Femur (tissue), 1 donor: ENCODE results near the gene SMAGP.
"Not testable (repeated sequence)": the region's sequence is repeated elsewhere in the genome, so short reads cannot be mapped to it uniquely, and the experiment has no call there.

Experiments
- DNase-seq: peaks from one replicate; pipeline ENCODE4 v3.0.0-alpha.2; 2017

SMAGP gene, protein sequence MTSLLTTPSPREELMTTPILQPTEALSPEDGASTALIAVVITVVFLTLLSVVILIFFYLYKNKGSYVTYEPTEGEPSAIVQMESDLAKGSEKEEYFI

DNA sequence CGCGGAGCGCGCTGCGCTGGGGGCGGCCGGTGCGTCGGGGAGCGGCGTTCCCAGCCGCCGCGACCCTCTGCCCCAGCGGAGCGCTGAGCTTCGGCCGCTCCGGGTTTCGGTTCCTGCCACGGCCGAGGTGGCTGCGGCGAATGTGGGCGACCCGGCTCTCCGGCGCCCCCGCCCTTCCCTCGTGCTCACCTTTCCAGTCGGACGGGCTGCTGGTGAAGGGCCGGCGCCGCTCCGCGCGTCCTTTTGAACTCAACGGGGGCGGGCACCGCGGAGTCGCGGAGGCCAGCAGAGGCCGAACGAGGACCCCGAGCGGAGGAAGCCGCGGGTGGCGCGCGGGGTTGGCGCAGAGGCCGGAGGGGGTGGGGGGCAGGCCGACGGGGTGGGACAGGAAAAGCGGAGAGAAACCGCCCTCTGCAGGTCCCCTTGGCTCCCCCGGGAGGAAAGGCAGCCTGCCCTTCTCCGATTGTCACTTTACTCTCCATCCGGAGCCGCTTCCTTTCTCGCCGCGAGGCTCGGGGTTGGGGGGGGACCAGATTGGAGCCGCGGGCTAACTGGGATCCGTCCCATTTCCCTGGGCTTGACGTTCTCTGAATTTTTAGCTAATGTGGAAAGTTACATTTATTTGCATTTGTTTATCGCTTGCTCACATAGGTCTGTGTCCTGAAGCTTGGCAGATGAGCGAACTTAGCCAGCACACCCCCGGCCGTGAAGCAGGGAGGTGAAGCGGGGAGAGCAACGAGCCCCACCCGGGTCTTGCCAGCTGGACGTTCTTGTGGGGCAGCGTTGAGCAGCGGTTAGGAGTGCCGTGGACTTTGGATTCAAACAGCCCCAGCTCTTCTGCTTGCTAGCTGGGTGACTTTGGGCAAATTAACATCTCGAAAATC is at the start of gene SMAGP:
SMAGP (minus strand) TSS at position 349 of the 884 bp plus-strand sequence. CDS start 1,137 bp downstream, outside the sequence.
- DNase-seq = peak; percentile 65

DNA sequence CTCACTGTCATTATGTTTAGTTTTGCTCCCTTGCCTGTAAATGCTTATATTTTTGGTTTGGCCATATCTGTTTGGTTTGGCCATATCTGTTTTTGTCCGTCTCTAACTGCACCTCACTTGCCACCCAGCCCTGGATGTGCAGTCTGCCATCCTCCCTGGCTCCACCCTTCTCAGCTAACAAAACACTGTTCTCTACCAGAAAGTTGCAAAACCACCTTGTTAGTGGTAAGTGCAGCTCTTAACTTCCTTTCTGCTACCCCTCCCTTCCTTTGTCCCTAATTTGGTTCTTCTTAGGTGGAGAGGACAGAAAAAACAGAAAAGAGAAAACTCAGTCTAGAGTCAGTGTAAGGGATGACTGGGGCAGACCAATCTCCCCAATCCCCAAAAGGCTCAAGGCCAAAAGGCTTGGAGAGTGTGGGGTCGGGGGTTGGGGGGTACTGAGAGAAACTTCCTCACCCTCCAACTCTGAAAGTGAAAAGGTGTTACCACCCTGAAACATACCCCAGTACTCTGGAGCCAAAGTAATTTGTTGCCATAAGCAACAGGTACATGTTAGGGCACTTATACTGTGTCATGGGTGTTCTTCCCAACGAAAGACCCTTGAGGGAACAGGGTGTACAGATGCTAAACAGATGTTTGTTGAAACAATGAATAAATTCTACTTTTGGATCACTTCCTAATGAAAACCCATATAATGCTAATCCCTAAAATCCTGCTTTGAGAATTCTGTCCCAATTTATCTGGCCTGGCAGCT is 48.8 kb upstream of the SMAGP start:
- no peak for DNase-seq

DNA sequence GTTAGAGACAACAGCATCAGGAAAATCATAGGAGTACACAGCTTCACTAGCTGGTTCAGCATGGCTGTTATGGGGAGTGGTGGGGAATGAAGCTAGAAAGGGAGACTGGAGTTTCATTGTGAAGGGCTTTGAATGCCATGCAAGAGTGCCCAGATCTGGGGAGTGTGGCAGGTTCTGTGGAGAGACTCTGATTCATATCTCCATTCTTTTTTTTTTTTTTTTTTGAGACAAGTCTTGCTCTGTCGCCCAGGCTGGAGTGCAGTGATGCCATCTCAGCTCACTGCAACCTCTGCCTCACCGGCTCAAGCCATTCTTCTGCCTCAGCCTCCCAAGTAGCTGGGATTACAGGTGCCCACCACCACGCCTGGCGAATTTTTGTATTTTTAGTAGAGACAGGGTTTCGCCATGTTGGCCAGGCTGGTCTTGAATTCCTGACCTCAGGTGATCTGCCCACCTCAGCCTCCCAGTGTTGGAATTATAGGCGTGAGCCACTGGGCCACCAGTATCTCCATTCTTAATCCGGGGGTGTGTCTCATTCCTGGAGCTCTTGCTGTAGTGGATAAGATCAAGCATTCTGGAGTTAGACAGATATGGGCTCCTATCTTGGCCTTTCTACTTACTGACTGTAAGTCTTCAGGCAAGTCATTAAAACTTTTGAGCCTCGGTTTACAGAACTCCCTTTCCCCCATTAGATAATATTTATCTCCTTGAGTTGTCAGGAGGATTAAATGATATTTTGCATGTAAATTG is 48.0 kb upstream of the SMAGP start:
- DNase-seq = not testable (repeated sequence)

DNA sequence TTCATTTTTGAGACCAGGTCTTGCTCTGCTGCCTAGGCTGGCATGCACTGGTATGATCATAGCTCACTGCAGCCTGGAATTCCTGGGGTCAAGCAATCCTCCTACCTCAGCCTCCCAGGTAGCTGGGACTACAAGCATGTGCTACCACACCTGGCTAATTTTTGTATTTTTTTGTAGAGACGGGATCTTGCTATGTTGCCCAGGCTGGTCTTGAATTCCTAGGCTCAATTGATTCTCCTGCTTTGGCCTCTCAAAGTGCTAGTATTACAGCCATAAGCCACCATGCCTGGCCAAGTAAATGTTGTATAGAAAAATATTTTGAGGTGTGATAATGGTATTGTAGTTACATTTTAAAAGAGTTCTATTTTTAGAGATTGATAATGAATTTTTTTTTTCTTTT is 41.2 kb upstream of the SMAGP start:
- no peak for DNase-seq

DNA sequence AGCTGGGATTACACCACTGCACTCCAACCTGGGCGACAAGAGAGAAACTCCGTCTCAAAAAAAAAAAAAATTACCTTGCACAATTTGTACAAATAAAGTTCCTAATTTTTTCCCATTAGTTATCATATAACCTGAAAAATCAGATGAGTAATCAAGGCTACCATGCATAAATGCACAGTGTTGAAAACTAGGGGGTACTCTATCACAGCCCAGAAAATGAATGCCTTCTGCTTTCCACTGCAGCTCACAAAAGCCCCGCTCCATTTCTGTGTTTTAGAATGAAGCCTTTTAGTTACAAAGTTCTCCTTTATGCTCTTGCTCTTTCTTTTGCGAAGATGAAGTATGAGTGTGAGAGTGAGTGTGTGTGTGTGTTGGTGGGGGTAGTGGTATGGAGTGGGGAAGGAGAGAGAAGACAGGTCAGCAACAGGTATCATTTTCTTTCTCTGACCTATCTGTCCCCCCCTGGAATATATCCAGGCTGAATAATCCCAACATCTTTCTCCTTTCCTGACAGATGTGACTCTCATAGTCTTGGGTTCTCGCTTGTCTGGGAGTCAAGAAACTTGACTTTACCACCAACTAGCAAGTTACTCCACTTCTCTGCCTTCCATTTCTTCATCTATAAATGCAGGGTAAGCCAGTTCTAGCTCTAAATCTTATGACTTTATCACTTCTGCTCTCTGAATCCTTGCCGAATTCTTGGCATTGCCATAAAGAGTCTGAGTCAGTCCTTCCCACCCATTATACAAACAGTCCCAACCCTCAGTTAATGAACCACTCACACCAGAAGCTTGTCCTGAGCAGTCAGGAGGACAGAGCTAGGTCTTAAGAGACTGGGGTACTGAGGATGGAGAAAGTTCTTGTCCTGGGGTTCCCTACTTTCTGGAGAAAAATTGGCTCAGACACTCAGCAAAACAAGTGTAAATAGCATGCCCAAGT is 37.7 kb upstream of the SMAGP start:
- DNase-seq = no peak

DNA sequence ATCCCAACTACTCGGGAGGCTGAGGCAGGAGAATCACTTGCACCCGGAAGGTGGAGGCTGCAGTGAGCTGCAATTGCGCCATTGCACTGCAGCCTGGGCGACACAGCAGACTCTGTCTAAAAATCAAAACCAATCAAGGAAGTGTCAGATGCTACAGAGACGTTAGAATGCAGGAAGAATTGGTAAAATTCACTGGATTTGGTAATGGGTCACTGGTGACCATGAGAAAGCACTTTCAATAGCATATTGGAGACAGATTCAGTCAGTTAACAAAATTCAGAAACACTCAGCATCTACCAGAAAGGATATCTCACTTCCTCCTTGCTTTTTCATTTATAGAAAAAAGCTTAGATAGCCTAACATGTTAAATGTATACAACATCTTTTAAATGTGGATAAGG is 36.3 kb upstream of the SMAGP start:
- no peak for DNase-seq

DNA sequence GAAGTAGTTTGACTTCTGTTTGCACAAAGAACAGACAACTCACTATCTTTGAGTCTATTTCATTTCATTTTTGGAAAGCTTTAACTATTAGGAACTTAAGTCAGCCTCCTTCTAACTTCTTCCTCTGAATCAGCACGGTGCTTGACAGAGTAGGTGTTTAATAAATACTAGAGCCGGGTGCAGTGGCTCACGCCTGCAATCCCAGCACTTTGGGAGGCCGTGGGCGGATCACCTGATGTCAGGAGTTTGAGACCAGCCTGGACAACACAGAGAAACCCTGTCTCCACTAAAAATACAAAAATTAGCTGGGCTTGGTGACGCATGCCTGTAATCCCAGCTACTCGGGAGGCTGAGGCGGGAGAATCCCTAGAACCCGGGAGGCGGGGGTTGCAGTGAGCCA is 30.6 kb upstream of the SMAGP start:
- not testable (repeated sequence) for DNase-seq

DNA sequence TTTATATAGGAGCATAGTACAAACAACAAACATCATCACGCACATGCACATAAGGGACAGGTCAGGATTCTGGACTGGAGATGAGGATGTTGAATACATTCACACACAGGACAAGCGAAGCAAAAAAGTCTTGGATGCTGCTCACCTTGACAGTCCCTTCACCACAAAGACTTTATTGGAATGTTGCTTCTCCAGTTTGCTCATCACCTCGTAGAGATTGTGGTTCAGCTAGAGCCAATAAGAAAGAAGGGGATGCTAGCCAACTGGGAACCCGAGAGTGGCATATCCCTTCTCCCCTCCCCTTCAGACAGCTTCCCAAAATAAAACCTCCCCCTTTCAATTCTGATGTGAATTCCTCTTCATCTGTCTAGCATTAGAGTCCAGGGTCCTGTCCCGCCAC is 25.4 kb upstream of the SMAGP start:
- no peak for DNase-seq

DNA sequence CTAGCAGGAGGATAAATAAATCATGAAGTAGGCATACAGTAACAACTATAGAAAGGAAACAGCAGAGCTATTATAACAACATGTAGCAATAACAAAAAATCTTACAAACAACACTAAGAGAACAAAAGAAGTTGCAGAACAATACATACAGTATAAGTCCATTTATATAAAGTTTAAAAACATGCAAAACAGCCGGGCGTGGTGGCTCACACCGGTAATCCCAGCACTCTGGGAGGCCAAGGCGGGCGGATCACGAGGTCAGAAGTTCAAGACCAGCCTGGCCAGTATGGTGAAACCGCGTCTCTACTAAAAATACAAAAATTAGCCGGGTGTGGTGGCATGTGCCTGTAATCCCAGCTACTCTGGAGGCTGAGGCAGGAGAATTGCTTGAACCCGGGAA is 23.9 kb upstream of the SMAGP start:
- DNase-seq = not testable (repeated sequence)

DNA sequence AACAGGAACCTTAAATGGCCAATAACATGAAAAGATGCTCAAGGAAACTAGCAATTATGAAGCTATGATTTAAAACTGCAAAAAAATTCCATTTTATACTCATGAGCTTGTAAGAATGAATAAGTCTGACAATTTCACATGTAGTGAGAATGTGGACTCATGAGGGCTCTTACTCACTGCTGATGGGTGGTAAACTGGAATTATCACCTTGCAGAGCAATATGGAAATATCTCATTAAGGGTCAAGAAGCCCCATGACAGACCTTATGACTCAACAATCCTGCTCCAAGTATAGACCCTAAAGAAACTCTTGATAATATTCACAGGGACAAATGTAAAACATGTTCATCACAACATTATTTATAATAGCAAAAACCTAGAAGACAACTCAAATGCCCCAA is 23.5 kb upstream of the SMAGP start:
- DNase-seq = no peak

DNA sequence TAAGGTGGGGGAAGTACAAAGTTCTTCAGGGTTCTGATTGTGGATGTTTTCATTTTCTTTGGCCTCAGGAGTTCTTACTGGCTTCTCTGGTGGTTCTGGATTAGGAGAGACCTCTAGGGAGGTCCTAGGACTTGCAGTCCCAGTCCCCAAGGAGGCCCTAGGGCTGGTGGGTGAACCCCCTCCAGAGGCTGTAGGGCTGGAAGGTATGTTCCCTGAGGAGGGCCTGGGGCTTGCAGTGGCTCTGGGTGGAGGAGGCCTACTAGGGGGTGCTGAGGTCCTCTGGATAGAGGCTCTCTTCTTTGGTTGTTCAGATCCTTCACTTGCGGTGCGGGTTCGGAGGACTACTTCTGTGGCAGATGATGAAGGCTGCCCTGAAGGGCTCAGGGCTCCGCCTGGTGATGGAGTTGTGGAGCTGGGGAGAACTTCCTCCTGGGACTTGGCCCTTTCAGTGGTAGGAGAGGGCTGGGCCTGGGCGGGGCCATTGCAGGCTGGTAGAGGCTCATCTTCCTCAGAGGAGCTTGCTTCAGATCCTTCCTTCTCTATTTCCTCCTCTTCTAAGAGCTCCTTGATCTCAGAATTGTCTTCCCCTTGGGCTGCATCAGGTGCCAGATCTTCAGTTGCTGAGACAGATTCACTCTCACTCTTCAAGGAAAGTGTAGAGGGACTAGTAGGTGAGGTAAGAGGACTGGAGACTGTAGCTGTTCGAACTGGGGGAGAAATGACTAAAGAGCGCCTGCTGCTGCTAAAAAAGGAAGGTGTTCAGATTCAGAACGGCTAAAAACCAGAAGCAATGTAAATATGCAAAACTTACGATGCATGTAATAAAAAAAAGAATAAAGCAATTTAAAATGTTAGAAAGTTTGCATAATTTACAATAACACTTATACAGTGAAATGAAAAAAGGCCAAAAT is 21.6 kb upstream of the SMAGP start:
- peak; percentile 39 for DNase-seq

DNA sequence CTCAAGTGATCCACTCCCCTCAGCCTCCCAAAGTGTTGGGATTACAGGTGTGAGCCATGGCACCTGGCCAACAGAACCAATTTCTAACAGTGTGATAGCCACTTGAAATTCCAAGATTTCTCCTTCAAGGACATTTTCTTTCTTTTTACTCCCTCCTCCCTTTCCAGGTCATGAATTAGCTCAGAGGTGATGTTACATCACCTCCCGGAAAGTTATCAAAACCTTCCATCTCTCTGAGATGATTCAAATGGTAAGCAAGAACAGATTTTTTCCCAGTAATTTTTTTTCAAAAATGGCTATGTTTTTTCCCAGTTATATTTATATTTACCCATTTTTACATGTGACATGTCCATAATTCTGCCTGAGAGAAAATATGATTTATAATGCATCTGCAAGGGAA is 15.6 kb upstream of the SMAGP start:
- DNase-seq = no peak

DNA sequence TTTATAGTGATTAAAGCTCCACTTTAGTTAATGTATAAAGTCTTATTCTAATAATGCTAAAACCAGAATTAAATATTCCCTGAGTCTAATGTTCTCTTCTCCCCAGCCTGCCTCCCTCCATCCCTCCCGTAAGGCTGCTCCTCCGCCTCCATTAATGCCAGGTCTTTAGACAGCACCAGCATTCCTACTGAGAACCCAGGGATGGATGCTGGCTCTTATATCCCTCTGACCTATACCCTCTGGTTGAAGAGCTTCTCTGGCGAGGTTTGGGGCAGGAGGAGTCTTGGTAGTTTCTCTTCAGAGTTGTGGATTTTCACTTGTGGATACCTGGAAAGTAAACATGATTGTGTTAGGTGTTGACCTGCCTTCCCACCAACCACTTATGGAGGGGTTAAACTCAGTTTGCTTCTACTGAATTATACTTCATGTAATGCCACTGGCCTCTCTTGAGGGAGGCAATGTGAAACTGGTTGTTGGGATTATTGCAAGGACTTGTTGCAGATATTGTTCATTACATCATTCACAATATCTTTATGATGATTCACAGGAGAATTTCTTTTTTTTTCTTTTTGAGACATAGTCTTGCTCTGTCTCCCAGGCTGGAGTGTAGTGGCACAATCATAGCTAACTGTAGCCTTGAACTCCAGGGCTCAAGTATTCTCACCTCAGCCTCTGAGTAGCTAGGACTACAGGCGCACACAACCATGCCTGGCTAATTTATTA is 11.1 kb upstream of the SMAGP start:
- no peak for DNase-seq

DNA sequence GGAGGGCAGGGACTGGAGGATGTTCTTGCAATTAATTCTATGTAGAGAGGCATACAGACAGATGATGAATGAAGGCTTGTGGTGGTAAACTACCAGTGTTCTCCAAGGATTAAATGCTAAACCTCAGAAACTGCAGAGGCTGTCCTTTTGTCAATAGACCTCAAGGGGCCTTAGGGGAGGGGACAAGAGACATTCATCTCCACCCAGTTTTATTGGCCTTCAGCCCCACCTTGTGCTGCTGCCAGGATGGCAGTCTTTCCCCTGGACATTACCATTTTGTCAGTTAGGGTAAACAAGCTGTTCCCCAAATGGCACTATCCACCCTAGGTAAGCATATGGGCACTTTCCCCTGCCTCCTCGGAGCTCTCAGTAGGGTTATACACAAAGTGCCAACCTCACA is 4.9 kb upstream of the SMAGP start:
- DNase-seq = no peak

DNA sequence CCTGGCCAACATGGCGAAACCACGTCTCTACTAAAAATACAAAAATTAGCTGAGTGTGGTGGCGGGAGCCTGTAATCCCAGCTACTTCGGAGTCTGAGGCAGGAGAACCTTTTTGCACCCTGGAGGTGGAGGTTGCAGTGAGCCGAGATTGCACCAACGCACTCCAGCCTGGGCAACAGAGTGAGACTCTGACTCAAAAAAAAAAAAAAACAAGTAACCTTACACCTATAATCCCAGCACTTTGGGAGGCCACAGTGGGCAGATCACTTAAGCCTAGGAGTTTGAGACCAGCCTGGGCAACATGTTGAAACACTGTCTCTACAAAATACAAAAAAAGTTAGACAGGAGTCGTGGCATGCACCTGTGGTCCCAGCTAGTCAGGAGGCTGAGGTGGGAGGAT is 2.6 kb upstream of the SMAGP start:
- DNase-seq = not testable (repeated sequence)

DNA sequence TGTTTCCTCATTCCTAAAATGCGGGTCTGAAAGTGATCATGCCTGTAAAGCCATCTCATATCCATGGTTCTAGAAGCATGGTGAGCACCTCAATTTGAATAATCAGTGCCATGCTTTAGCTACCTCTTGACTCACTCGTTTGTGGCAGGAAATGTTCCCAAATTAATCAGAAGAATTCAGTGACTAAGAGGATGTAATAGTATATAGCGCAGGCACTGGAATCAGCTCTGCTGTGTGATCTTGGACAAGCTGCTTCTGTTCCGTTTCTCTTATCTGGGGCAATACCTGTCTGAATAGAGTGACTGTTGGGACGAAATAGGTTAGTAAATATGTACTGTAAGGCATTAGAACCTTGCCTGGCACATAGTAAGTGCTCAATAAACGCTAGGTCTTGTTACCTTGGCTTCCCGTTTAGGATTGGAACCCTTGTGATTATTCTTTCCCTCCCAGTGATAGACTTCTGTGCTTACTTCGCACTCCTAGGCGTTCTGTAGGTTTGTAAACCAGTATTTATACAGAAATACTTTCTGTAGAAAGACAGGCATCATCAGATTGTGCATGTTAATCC is 820 bp upstream of the SMAGP start:
- DNase-seq = no peak

DNA sequence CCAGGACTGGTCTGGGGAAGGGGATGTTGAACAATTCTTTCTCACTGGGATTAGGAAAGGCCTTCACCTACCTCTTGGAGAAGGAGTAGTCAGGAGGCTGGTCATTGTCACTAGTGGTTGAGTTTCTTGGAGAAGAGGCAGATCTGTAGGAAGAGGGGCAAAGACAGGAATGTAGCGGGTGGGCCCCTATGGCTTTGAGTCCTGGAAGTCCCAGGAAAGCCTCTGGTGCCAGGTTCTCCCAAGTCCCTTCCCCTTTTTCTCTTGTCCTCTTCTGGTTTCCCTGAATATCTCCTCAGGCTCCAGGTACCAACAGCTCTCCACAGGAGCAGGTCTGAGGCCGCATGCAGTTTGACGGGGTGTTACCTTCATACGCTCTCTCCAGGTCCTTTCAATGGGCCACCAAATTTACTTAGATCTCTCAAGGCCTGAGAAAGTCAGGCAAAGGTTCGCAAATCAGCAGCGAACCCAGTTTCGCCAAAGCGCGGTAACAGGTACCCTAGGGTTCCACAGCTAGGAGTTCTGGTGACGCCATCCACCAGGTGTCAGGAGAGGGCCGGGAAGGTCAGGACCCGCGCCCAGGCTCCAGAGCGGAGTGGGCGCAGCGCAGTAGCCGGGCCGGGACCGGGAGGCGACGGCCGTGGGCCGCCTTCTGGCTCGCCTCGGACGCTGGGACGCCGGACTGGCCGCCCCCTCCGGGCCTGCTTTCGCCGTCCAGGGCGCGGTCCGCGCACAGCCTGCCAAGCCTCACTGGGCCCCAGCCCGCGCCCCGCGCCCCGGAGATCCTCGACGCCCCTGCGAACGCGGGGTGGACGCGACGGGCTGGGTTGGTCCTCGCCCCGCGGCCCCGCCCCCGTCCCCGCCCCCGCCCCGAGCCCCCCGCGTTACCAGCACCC is 795 bp downstream of the SMAGP start:
- DNase-seq = peak; percentile 49

DNA sequence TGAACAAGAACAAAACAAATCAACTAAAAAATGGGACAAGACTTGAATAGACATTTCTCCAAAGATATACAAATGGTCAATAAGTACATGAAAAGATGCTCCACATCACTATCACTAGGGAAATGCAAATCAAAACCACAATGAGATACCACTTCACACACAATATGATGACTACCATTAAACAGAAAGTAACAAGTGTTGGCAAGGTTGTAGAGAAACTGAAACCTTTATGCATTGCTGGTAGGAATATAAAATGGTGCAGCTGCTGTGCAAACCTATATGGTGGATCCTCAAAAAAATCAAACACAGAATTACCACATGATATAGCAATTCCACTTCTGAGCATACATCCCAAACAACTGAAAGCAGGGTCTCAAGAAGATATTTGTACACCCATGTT is 5.2 kb downstream of the SMAGP start:
- DNase-seq = no peak

DNA sequence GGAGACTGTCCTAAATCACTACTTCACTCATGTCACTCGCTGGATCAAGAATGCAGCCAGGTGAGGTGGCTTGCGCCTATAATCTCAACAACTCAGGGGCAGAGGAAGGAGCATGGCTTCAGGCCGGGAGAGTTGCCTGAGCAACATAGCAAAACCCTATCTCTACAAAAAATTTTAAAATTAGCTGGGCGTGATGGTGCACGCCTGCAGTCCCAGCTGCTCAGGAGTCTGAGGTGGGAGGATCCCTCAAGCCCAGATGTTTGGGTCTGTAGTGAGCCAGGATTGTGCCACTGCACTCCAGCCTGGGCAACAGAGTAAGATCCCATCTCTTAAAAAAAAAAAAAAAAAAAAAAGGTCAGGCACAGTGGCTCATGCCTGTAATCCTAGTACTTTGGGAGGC is 5.9 kb downstream of the SMAGP start:
- no peak for DNase-seq
